Stimulated activated CD4-positive, alpha-beta T cell treated with anti-CD3 and anti-CD28 coated beads, Interleukin-12 subunit alpha, Interleukin-12 subunit beta, amount 100 ng/mL, for 48 hours (primary cell): ENCODE measurements around the gene NME3.

Experiments
- DNase-seq, 3 donors: peaks; one replicate each; pipeline ENCODE4 v3.0.0-alpha.2; 2020; ENCODE audit warnings: low read depth in 2 of 3, low spot score in 1 of 3

The NME3 gene

GRCh38 chr16:1729445-1729844 lies 41.9 kb downstream of the NME3 start:
- no peak for DNase-seq

- DNase-seq, result no peak
Measured at GRCh38 chr16:1729026-1729425, 42.3 kb downstream of the NME3 start.

DNA sequence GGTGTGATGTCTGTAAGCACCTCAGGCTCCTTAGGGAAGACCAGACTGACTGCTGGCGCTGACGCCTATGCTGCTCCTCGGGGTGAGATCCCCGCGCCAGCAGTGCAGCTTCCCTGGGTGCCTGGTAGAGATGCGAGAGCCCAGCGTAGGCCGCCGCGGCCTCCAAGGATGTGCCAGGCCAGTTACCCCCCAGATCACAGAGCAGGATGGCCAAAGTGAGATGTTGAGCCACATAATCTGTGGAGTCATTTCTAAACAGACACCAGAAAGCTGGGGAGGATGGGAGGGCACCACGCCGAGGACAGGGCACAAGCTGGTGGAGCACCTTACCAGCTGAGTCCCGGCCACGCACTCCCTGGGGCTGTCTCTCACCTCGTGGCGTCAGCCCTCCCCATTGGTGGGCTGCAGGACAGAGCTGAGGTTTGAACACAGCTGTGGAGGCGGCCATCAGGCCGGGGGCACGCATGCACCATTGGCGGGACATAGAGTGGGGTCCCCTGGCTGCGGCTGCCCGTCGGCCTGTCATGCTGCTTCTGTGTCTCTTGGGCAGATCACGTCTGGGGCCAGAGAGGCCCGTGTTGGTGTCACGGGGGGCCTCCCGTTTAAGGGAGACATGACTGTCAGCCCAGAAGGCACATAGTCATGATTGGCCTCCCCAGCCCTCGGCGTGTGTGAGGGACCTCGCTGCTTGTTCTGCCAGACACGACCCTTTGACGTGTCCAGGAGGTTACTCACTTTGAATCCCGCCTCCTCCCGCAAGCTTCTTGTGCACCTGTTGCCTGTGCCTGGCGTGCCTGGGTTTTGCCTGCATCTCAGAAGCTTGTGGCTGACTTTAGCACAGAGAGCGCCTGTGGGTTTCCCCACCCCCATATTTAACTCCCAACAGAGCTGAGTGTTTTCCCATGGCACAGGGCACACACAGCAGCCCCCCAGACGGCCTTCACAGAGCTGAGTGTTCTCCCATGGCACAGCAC lies 43.4 kb downstream of the NME3 start:
- DNase-seq, result no peak

- no peak for DNase-seq
Measured at GRCh38 chr16:1726661-1727502, 44.5 kb downstream of the NME3 start.

GRCh38 chr16:1724491-1724890 lies 46.9 kb downstream of the NME3 start:
- DNase-seq, result no peak

DNA sequence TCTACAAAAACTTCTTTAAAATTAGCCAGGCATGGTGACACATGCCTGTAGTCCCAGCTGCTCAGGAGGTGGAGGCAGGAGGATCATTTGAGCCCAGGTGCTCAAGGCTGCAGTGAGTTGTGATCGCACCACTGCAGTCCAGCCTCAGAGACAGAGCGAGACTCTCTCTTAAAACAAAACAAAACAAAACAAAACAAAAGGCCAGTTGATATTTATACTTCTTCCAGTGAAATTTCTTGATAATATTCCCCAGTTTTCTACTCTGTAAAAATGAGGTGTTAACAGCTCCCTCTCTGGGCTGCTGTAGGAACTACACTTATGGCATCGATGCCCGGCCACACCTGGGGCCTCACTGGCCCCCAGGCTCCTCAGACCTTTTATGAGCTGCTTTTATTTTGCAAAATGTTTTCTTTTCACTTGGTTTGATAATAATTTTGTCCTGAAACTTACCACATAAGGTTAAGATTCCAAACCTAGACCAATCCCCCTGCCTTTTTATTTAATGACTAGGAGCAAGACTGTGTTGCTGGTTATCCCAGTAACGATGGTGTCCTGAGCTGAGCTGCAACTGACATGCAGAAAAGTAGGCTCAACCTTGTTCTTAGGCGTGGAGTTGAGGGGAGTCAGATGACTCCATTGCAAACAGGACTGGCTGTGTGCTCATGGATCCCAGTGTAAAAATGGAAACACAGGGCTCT lies 47.7 kb downstream of the NME3 start:
- DNase-seq, result peak in 2 of 3 donors; percentile 15 to 39

DNA sequence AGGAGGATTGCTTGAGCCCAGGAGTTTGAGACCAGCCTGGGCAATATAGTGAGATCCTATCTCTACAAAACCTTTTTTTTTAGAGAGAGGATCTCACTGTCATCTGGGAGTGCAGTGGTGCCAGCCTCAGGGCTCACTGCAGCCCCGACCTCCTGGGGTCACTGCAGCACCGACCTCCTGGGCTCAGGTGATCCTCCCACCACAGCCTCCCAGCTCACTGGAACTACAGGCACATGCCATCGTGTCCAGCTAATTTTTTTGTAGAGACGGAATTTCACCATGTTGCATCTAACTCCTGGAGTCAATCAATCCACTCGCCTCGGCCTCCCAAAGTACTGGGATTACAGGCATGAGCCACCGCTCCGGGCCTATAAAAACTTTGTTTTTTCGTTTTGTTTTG lies 50.0 kb downstream of the NME3 start:
- no peak for DNase-seq
